Measurements from ENCODE around the gene HCRTR1.

HCRTR1 gene

DNA sequence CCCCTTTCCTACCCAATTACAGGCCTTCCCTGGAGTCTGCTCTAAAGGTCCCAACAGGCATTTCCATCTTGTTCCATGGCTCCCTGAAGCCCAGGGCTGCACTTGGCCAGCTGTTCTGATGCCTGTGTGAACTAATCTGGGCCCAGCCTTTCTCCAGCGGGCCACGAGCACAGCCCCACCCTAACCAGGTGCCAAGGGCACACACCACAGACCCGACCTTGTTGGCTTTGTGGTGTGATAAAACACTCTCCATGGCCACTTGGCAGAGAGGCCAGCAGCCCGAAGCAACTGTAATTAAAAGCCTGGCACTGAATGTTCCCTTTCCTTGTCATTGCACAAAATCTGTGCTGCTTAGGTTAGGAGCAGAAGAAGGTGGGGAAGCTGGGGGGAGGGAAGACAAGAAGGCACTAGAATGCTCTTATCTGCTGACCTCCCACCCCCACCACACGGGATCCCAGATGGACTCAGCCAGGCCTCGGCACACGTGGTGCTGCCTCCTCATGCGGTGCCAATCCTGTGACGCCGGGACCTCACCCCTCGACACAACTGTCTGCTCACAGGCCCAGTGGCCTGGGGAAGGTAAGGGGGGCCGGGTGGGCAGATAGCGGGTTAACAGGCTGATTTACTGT is 9.9 kb downstream of the HCRTR1 start:
- DNase-seq, result no peak

DNA sequence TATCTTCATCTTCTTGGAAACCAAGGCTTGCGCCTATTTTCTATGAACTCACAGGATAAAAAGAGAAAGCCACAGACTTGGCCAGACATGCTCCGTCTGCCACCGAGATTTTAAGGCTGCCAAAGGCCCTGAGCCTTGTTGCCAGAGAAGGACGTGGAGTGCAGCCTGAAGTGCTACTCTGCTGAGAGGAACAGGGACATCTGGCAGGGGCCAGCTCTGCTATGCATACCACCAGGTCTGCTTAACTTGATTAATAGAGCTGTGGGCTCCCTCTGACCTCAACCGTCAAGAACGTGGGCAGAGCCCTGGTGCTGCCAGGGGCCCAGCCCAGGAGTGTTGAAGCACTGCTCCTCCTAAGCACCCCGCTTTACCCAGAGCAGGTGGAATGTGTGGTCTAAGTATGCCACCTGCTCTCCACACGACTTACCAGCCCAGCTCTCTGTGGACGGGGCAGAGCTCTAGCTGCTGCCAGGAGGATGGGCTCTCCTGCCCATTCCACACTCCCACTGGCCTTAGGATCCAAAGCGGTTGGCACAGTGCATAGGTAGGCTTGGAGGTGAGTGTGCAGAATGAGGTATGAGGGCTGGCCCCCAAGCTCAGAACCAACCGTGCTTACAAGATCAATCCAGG is 10.6 kb downstream of the HCRTR1 start:
- DNase-seq, result no peak

DNA sequence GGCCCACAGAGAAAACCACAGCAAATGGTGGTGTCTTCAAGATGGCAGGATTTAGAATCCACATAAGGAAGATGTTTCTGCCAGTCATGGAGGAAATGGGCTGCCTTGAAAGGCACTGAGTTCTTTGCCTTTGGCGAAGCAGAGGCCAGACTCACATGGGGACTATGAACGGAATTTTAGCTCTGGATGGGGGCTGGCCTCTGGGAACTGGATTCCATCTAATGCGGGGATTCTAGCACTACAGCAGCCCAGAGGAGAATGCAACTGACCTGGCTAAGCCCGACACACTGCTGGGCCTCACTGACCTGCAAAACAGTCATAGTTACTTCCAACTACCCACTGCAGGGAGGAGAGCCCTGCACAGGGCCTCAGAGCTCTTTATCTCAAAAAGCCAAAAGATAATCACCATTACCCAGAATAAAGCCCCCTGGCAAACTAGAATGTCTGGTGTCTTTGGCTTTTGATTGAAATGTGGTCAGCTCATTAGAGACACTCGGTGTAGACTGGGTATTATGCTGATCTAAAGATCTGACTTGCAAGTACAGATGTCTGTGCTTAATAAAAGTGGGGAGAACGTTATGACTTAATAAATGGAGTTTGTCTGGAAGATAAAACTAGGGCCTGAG is 11.6 kb downstream of the HCRTR1 start:
- DNase-seq, result no peak

DNA sequence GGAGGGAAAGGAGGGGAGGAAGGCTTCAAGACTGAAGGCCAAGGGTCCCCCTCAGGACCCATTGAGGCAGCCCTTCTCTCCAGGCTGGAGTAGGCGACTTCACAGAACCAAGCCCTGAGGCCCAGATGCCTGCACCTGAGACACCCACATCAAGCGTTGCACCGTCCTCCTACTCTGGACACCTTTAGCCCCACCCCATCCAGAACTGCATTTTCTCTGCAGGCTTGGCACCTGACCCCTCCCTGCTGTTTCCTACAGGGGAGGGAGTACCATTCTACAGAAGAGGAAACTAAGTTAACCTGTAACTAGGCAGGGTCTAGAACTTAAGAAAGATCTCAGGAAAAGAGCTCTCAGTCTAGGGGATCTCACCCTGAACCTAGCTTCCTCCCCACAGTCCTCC is 15.2 kb downstream of the HCRTR1 start:
- no peak for DNase-seq

DNA sequence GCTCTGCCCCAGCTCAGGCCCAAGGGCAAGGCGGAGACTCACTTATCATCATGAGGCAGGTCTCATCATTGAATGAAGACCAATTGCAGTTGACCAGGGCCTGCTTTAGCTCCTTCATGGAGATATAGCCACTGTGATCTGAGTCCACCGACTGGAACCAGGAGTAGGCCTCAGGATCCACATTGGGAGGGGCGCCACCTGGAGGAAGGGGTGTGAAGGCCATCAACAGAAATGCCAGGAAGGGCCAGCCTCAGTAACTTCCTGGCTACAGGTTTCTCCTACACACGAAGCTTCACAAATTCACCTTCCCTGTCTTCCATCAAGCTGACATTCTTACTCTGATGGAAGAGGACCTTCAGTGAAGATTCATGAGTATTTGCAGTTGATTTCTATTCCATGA is 15.6 kb downstream of the HCRTR1 start:
- no peak for DNase-seq

DNA sequence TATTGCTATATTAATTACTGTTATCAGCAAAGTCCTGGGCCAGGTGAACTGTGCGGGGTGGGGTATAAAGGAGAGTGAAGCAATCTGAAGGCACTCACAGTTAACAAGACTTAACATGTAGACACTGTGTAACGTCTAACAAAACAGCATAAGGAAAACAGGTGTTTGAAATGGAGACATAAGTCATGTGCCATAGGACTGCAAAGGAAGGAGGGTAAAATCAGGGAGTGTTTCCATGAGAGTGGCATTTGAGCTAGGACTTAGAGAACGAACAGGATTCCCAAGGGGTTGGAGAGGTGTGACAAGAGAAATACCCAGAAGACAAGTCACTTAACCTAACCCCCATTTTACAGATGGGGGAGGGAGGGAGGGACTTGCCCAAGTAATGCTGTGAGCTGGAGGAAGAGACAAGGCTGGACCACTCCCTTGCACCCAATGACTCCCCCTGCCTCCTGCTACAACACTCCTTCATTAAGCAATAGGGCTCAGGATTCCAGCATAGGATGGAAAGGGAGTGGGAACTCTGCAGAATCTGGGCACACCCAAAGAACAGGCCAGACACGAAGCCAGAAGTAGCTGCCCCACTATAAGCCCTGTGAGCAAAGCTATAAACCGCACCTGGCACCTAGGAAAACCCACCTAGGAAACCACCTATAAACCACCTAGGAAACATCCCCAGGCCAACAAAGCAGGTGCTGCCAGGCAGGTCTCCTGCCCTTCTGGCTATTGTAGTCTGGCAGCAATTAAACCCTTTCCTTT is 20.6 kb downstream of the HCRTR1 start:
- no peak for DNase-seq

DNA sequence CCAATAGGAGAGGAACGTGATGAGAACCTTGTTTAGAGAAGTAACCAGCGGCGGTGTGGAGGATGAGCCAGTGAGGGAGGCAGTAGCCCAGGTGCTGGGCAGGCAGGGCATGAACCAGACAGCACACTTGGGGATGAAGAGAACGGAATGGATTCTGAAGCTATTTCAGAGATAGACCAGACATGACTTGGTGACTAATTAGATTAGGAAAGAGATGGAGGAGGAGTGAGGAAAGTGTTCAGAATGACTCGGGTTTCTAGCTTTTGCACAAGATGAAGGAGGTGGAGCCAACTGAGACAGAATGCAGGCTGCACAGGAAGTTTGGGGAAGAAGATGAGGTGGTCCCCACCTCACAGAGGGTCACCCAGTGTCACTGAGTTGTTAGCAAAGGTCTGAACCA is 22.1 kb downstream of the HCRTR1 start:
- no peak for DNase-seq

DNA sequence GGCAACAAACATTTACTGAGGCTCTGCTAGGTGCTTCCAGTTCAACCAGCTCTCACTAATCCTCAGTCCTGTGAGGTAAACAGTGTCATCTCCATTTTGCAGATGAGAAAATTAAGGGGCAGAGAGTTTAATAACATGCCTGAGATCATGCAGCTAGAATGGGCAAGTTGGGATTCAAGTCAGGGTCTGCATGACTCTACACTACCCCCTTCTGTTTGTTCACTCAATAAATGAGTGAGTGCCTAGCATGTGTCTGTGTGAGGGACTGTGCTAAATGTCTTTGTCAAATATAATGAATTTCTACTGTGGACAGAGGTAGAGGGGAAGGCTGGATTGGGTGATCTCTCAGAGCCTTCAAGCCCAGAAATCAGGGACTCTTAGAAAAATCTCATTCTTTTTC is 22.7 kb downstream of the HCRTR1 start:
- no peak for DNase-seq

DNA sequence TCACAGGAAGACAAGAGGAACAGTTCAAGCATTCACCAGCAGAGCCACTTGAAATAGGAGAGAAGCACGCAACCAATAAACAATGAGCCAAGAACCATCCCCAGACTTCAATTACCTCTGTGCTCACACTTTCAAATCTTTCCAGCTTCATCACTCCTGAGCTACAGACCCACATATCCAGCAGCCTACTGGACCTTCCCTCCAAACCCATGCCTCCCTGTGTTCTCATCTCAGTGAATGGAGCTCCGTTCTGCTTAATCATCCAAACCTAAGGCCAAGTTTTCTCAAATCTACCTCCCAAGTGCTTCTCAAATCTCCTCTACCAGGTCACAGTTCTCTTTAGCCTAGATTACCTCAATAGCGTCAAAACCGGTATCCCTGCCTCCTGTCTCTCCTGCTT is 23.5 kb downstream of the HCRTR1 start:
- no peak for DNase-seq

DNA sequence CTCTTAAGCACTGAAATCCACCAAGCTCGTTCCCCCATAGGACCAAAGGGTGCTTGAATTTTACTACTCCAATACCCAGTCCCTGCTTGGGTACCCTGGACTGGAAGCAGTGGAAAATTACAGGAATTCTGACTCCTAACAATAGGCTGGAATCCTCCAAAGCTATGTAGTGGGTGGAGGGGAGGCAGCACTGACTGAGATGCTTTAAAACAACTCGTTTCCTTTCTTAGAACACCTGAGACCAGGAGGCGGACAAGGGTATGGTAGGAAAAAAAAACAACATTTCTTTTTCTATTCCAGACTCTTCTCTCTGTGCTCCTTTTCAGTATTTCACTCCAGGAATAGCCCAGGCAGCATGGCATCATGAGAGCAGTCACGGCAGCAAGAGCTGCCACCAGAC is 24.9 kb downstream of the HCRTR1 start:
- DNase-seq, result no peak

DNA sequence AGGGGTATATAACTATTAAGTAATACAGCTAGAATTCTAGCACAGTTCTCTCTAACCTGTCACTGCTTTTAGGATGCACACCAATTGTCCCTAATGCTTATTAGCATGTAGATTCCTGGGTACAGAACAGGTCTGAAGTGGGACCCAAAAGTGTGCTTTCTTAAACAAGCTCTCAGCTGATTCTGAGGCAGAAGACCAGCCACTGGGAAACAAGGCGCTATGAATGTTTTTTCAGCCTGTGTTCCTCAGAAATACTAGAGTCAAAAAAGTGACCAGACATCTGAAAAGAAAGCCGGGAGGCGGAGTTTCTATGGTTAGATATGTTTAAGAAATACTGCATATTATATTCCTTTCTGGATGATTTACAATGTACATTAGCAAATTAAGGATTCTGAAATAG is 25.4 kb downstream of the HCRTR1 start:
- no peak for DNase-seq

DNA sequence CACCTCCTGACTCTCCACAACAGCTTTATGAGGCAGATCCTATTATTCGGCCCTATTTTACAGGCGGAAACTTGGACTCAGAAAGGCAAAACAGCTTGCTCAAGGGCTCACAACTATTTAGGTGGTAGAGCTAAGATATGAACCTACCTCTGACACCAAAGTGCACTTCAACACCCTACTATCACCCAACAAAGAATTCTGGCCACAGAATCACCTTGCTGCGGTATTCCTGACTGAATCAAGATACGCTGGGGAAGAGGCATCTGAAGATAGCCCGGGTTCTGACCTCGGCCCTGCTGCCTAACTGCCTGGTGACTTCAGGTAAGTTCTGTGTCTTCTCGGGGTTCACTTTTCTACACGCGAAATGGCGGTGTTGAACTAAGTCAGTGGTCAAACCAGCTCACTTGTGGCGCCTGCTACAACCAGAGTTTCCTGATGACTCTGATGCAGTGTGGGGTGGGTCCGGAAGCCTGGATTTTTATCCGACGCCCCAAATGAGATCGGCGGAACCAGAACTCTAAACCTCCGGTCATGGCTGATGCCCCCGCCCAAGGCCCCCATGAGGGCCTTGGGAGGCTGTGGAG is 26.6 kb downstream of the HCRTR1 start:
- no peak for DNase-seq

DNA sequence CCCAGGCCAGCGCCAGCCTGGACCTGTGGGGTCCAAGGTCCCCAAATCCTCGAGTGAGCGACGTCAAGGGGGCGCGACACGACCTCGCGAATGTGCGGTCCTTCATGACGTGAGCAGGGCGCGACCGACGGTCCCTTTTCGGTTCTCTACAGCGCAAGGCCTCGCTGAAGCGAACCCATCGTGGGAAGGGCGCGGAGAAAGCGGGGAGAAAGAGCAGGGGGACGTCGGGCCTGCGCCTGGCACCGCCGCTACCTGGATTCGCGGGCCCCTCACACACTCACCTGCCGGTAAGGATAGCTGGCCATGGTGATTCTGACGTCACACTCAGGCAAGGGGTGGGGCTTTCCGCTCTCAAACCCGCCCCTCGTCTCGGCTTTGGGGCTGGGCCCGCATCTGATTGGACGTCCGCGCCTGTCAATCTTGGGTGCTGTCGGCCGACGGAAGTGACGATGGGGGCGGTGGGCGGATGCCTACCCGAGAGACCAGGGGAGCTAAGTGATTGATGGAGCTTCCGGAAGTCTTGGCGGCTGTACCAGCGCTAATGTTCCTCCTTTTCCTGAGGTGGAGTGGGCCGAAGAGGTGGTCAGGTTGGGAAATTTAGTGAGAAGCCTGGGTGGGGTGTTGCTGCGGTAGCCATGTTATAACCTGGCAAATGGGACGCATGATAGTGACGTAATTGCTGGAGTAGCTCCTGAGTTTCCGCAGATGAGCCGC is 27.2 kb downstream of the HCRTR1 start, which contains the start of gene PEF1:
Gene PEF1, minus strand, starts transcription at position 317 of the 714 bp plus-strand sequence. Its CDS starts 12 bp downstream, at position 305.
- peak; percentile 95 for DNase-seq

DNA sequence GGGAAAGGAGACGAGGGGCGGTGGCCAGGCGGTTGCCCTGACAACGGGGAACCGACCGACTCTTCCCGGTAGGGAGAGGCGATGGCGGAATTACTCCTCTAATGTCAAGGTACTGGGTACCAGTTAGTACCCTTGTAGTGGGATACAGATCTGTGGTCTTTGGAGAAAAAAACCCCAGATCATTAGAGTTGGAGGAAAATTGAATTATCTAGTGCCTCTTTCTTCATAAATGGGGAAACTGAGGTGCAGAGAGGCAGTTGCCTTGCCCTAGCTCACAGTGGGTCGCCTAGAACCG is 27.7 kb downstream of the HCRTR1 start:
- no peak for DNase-seq

DNA sequence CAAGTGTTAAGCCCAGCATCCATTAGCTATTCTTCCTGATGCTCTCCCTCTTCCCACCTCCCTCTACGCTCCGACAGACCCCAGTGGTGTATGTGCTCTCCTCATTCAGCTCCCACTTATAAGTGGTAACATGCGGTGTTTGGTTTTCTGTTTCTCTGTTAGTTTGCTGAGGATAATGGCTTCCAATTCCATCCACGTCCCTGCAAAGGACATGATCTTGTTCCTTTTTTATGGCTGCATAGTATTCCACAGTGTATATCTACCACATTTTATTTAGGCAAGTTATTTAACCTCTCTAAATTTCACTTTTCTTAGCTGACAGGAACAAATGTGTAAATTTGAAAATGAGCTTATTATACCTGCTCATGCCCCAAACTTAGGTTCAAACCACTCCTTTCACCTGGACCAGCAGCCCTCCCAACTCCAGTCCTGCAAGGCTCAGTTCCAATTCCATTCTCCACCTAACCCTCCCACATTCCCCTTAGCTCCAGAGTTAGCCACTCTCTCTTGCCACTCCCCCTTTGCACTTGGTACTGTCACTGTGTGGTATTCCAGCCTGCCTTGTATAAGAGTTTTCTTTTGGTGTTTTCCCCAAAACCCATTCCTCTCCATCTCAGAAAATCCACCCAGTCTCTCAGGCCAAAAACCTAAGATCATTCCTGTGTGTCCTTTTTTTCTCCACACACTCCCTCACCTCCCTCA is 28.9 kb downstream of the HCRTR1 start:
- DNase-seq, result no peak

DNA sequence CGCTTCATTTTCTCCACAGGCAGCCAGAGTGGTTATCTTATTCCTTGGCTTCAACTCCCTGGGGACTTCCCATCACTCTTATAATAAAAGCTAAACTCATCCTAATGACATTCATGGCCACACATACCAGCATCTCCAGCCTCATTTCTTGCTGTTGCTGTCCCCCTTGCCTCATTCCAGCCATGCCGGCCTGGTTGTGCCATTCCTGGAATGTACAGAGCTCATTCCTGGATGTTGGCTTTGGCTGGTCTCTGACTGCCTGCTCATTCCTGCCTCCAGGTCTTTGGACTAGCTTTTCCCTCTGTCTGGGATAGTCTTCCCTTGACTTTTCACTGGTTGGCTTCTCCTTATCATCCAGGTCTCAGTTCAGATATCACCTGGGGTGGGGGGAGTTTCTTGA is 29.6 kb downstream of the HCRTR1 start:
- no peak for DNase-seq

DNA sequence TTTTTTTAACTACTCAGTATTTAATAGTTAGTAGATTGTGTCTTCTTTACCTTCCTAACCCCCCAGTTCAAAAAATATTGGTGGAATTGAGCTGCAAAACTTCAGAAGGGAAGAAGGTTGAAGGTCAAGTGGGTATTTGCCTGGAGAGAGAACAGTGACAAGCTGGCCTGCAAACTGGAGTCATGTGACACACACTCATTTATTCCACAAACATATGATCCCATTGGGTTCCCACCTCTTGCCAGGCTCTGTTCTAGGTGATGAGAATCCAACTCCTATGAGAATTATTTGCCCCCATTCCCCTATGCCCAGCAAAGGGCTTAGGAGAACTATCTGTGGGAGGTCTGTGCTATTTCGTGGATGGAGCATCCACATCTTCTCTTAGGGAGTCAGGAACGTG is 30.7 kb downstream of the HCRTR1 start:
- no peak for DNase-seq

DNA sequence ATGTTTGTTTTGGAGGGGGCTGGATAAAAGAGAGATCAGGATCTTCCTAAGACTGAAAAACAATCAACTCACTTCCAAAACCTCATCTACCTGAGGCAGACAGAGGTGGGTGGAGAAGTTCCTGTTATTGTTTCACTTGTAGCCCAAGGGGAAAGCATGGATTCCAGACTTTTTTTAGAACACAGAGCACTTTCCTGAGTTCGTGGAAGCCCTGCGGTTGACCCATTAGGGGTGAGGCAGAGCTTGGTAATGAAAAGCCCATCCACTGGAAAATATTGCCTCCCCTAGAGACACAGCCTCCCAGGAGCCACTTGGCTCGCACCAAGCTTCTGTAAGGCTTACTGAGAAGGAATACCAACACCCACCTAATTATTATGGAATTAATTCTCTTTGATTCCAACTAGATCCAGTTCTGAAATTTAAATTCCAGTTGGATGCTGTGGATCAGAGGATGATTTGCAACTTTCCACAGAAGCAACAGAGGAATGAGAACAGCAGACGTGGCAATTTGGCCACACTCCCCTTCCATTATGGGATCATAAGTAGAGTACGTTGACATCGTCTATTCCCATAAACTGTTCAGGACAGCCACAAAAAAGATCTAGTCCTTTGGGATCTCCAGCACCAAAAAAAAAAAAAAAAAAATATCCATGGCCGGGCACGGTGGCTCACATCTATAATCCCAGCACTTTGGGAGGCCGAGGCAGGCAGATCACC is 31.3 kb downstream of the HCRTR1 start:
- no peak for DNase-seq

DNA sequence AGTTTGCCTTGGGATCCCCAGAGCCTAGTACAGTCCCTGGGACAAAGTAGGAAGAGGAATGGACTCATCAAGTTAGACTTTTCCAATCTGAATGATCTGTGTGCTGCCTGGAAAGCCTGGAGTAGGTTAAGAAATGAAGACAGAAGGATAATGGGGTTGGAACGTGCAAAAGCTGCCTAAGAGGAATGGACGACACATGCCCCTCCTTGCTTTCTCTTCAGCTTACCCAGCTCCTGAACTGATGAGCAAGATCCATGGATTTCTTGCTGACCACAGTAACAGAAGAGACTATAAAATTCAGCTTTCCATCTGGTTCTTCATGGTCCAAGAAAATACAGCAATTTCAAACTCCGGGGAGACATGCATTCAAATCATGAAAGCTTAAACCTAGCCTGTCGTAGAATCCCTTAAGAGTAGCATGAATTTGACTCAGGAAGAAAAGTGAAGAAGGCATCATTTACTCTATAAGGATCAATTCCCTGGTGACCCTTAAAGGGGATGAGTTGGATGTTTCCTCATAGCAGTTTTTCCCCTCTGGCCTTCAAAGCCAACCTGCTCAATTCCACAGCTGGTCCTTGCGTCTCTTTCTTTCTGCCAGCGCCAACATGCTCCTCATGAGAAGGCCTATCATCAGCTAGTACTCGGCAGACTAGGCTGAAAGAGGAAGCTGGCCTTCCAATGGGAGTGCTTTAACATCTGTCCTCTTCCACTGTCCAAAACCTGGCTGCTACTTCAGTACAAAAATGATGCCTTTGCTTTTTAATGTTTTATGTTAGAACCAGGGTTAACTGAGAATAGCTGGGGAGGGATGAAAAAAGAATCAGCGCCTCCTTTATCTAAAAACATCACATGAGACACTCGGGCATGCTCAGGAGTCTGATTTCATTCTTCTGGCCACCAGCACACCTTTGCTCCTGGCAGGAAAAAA is 32.9 kb downstream of the HCRTR1 start:
- no peak for DNase-seq

DNA sequence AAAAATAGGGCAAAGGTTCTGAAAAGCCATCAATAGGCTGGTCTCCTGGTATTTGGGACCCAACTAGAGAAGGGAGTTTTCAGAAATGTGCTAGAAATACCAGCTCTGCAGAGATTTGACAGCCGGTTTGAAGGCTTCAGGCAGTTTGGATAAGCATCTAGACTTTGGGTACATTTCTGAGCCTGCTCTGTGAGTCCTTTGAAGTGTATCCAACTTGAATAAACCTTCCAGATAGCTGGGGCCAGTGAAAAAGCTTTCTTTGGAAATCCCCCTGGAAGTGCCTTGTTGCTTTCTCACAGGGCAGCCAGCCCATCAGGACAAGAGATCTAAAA is 33.6 kb downstream of the HCRTR1 start:
- DNase-seq, result no peak

DNA sequence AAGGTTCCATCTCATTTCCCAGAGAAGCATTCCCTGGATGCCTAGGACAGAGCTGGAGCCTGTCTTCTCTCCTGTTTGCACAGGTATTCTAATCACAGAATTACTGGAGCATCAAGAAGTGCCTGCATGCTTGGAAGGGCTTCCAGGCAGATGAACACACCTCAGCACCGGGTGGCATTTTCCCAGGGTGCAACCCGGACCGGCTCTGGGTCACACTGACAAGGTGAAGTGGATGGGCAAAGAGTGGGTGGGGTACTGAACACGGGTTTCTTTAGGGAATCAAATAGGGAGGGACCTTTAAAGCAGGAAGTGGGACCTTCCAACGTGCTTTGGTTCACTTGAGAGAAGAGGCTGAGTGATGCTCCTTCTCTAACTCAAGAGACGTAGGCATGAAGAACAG is 34.3 kb downstream of the HCRTR1 start:
- no peak for DNase-seq
